GM18517 (cell line): ENCODE data around the gene AKR1A1.

ENCODE experiments used
- ATAC-seq: cut with Tn5 transposase; IDR thresholded peaks from one replicate; pipeline ENCODE4 v1.9.1; 2021; ENCODE audit warnings: mild to moderate bottlenecking, moderate library complexity; ENCODE audit not compliant: unreplicated experiment

AKR1A1 gene

GRCh38 chr1:45612941-45613579 lies 62.4 kb downstream of the AKR1A1 start:
- no peak for ATAC-seq

DNA sequence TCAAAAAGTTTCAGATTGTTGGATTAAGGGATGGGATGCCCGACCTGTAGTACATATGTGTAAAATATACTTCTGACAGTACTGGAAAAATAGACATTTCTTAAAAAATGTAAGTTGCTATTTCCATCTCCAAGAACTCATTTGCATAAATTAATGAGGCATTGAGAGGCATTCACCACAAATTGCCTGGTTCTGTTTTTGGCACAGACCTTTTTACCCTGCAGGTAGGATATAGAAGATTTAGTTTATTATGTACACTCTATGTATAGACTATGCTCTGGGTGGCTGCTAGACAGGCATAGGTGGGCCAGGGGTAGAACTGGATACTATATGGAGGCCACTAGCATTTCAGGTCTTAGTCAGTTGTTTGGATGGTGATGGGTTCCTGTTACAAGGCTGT lies 65.3 kb downstream of the AKR1A1 start:
- no peak for ATAC-seq

DNA sequence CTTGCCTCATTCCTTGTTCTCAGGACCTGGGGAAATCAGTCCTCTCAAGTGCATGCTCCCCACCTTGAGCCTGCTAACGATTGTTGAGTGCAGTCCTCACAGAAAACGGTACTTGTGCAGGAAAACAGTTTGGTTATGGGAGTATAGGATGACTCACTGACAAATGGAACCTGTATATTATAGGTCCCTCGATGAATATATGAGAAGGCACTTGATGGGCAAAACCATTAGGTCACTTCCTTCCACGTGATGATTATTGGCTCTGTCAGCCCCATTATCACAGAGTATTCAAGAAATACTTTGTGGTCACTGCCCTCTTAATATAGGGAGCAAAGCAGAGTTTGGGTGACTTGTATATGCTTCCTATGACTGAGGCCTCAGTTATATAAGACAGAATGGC lies 67.0 kb downstream of the AKR1A1 start:
- no peak for ATAC-seq

DNA sequence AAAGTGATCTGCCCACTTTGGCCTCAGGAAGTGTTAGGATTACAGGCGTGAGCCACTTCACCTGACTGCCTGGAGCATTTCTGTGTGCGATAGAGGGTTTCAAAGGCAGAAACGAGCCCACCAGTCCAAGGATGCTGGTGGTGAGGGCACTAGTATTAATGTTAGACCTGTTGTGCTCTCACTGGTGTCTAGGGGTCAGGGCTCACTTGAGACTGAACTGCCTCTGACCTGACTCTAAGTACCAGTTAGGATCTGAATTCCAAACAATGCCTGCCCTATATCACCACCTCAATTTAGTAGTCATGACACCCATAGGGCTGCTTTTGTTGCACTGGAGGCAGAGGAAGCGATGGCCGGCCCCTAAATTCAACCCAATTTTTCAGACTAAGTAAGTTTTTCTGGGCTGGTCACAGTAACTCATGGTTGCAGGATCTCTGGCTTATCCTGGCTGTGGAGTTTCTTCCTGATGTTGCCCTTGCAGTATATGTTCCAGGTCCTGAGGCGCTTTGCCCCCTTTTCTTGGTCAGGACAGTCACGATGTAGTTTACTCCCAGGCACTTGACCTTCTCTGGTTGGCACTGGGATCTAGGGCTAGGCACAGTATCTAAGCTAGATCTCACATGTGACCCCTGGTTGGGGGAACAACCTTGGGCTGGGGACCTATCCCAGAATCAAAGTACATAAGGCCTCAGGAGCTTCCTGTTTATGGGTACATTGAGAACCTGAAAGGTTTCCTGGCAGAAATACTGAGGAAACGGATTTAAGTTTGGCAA lies 68.7 kb downstream of the AKR1A1 start:
- no peak for ATAC-seq
